Panc1 (cell line): ENCODE measurements around the gene SUMO1.

ENCODE experiments used
- REST ChIP-seq, 2 experiments: IDR thresholded peaks; 2 replicates each; pipeline ENCODE4 v1.6.1; 2011 to 2012; ENCODE audit warnings: low read depth in 2 of 2, control low read depth in 1 of 2, low read length in 1 of 2, mild to moderate bottlenecking in 1 of 2, moderate library complexity in 1 of 2; ENCODE audit not compliant: insufficient read depth in 1 of 2
- TF ChIP-seq, protein P1 (sequence below): fragments of 450-650 bp; IDR thresholded peaks from 2 replicates; pipeline ENCODE4 v1.5.1; 2017; ENCODE audit warnings: mild to moderate bottlenecking

GRCh38 chr2:202172439-202173211, 65.8 kb downstream of the SUMO1 start:
- TF ChIP-seq, protein P1, sequence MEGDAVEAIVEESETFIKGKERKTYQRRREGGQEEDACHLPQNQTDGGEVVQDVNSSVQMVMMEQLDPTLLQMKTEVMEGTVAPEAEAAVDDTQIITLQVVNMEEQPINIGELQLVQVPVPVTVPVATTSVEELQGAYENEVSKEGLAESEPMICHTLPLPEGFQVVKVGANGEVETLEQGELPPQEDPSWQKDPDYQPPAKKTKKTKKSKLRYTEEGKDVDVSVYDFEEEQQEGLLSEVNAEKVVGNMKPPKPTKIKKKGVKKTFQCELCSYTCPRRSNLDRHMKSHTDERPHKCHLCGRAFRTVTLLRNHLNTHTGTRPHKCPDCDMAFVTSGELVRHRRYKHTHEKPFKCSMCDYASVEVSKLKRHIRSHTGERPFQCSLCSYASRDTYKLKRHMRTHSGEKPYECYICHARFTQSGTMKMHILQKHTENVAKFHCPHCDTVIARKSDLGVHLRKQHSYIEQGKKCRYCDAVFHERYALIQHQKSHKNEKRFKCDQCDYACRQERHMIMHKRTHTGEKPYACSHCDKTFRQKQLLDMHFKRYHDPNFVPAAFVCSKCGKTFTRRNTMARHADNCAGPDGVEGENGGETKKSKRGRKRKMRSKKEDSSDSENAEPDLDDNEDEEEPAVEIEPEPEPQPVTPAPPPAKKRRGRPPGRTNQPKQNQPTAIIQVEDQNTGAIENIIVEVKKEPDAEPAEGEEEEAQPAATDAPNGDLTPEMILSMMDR, result no peak
- TF ChIP-seq REST (IDR thresholded peaks at IDR 0.05; ENCODE audit: insufficient read depth in 1 of 2, low read depth in 2 of 2, low read length in 1 of 2), result no peak
